KBM-7 (cell line): ENCODE measurements around the gene ITGB7.
A peak's percentile ranks its signal among the peaks of the same experiment; 100 is the strongest.
"Not testable (repeated sequence)": the region's sequence is repeated elsewhere in the genome, so short reads cannot be mapped to it uniquely, and the experiment has no call there.

Experiments used
- DNase-seq: peaks from one replicate; pipeline ENCODE4 v3.0.0-alpha.2; 2015
- in situ Hi-C: fragments of 300-500 bp; cut with MboI; formaldehyde crosslinking; loops from 2 replicates; pipeline ENCODE4 v1.14.3; 2020; ENCODE audit warnings: low sequenced_read_pairs, low pct_unique_long_range_greater_than_20kb, mixed read lengths

The ITGB7 gene

GRCh38 chr12:53219956-53220693, 13.1 kb upstream of the ITGB7 start:
- in situ Hi-C loops, result no loop called here
- no peak for DNase-seq

- in situ Hi-C loops, result no loop called here
- DNase-seq, result peak; percentile 73
Measured at GRCh38 chr12:53219292-53219955, 12.4 kb upstream of the ITGB7 start.

GRCh38 chr12:53218551-53219291, 11.7 kb upstream of the ITGB7 start:
- DNase-seq, result no peak
- in situ Hi-C loops, result no loop called here

GRCh38 chr12:53217931-53218307, 10.9 kb upstream of the ITGB7 start:
- in situ Hi-C loops, result no loop called here

GRCh38 chr12:53217051-53217930, 10.2 kb upstream of the ITGB7 start:
- DNase-seq, result peak; percentile 64
- in situ Hi-C loops, result no loop called here

More at GRCh38 chr12:53217931-53218307, 10.9 kb upstream of the ITGB7 start:
- no peak for DNase-seq

- in situ Hi-C loops, result no loop called here
- DNase-seq, result no peak
Measured at GRCh38 chr12:53215497-53215896, 8.4 kb upstream of the ITGB7 start.

- no peak for DNase-seq
- in situ Hi-C loops, result no loop called here
Measured at GRCh38 chr12:53214687-53215455, 7.8 kb upstream of the ITGB7 start.

GRCh38 chr12:53214221-53214620, 7.2 kb upstream of the ITGB7 start:
- in situ Hi-C loops, result no loop called here
- no peak for DNase-seq

GRCh38 chr12:53213348-53213747, 6.3 kb upstream of the ITGB7 start:
- peak; percentile 84 for DNase-seq
- in situ Hi-C loops, result no loop called here

- in situ Hi-C loops, result no loop called here
- DNase-seq, result no peak
Measured at GRCh38 chr12:53212931-53213330, 5.9 kb upstream of the ITGB7 start.

- no peak for DNase-seq
- in situ Hi-C loops, result no loop called here
Measured at GRCh38 chr12:53211476-53212381, 4.7 kb upstream of the ITGB7 start.

- in situ Hi-C loops, result no loop called here
- DNase-seq, result no peak
Measured at GRCh38 chr12:53210843-53211242, 3.8 kb upstream of the ITGB7 start.

- peak; percentile 86 for DNase-seq
- in situ Hi-C loops, result no loop called here
Measured at GRCh38 chr12:53208877-53209463, 1.9 kb upstream of the ITGB7 start.

GRCh38 chr12:53208435-53208834, 1.4 kb upstream of the ITGB7 start:
- in situ Hi-C loops, result no loop called here

GRCh38 chr12:53205747-53206419, 1.2 kb downstream of the ITGB7 start:
- peak; percentile 35 for DNase-seq
- in situ Hi-C loops, result no loop called here

More at GRCh38 chr12:53208435-53208834, 1.4 kb upstream of the ITGB7 start:
- no peak for DNase-seq

GRCh38 chr12:53204351-53204750, 2.7 kb downstream of the ITGB7 start:
- no peak for DNase-seq
- in situ Hi-C loops, result no loop called here

GRCh38 chr12:53202316-53202715, 4.7 kb downstream of the ITGB7 start:
- DNase-seq, in situ Hi-C loops: not testable (repeated sequence)
